Nucleus accumbens (tissue), 56 donors: ENCODE results near the gene SERPINB8.
A peak's percentile ranks its signal among the peaks of the same experiment; 100 is the strongest.
"Not testable (repeated sequence)": the region's sequence is repeated elsewhere in the genome, so short reads cannot be mapped to it uniquely, and the experiment has no call there.

ENCODE experiments used
- DNase-seq, 56 donors: peaks; one replicate each; lab custom pipeline; 2025; lab: John Stamatoyannopoulos, UW

The SERPINB8 gene

GRCh38 chr18:63969942-63970808 lies at the start of gene SERPINB8:
Gene SERPINB8 (plus strand): TSS chr18:63970081. CDS start chr18:63978309, 8,228 bp downstream.
- peak; percentile 72 to 96 (median 90) for DNase-seq

- DNase-seq: no peak
Observed at GRCh38 chr18:63922049-63922448, 47.8 kb upstream of the SERPINB8 start.

DNA sequence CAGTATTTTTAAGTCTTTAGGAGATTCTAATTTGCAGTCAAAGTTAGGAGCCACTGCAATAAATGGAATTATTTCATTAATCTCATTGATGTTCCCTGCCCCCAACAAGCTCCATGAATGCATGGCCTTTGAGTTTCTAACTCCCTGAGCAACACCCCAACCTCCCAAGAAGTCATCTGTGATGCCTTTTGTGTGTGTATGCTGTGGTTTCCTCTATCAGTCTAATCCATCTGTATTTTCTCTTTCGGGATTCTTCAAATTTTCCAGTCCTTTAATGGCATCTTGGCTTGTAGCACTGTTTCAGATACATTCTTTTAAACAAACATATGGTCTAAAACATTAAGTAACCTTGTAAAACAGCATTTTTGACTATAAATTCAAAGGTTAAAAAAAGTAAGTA lies 45.3 kb upstream of the SERPINB8 start:
- no peak for DNase-seq

- no peak for DNase-seq
Observed at GRCh38 chr18:63928331-63928730, 41.5 kb upstream of the SERPINB8 start.

- not testable (repeated sequence) for DNase-seq
Observed at GRCh38 chr18:63929369-63929768, 40.5 kb upstream of the SERPINB8 start.

DNA sequence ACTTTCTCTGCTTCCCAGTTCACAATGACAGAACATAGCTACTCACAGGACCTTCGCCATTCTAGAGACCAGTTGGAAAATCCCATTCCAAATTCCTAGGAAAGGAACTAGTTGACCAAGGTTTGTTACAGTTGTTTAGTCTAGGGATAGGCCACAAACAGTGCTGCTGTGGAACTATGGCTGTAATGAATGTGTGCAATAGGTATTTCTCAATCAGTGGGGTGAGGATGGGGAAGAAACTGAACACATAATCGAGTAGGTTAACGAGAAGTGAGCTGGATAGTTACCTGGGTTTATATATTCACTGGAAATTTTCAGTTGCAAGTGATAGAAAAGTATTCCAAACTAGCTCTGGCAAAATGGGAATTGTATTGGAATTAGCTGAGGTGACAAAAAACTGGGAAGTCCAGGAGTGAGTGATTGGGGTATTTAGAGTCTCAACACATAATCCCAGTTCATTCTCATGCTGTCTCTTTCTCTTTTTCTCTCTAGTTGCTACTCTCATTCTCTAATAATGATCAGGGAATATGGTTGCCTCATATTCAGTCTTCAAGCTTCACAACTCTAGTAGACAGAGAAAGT lies 39.0 kb upstream of the SERPINB8 start:
- DNase-seq: no peak

GRCh38 chr18:63936156-63936931 lies 33.5 kb upstream of the SERPINB8 start:
- DNase-seq: peak in 53 of 56 donors; percentile 2 to 84 (median 43)

GRCh38 chr18:63936932-63937393 lies 32.9 kb upstream of the SERPINB8 start:
- no peak for DNase-seq

GRCh38 chr18:63940008-63940407 lies 29.9 kb upstream of the SERPINB8 start:
- DNase-seq: no peak

- not testable (repeated sequence) for DNase-seq
Observed at GRCh38 chr18:63940543-63941050, 29.3 kb upstream of the SERPINB8 start.

- DNase-seq: no peak
Observed at GRCh38 chr18:63947051-63947790, 22.7 kb upstream of the SERPINB8 start.

DNA sequence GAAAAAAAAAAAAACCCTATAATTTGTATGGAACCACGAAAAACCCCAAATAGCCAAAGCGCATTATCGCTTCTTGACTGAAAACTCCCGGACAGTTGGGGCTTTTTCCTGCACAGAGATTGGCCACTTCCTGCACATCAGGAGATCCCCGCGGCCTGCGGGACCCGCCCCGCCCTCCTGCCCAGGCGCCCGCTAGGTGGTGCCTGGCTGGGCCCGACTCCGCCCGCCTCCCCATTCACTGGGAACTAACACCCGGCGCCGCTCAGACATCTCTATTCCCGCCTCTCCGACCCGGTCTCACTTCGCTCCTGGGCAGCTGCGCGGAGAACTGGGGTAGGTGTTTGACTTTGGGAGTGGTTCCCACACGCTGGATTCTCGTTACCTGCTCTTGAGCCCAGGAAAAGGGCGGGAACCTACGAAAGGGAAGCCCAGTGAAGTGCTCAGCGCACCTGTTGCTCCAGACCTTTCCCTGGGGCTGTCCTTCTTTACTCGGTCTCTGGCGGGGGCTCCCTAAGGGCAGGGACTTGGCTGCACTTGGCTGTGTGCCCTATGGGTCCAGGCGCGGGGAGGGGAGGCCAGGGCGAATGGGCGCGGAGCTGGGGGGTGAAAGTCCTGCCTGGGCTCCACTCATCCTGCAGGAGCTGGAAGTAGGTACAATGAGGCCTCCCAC lies 20.7 kb upstream of the SERPINB8 start, which contains the start of gene HMSD:
Gene HMSD (plus strand): TSS at position 234 of the 670 bp plus-strand sequence. CDS start 4,155 bp downstream, outside the sequence.
- peak in 40 of 56 donors; percentile 3 to 80 (median 36) for DNase-seq

DNA sequence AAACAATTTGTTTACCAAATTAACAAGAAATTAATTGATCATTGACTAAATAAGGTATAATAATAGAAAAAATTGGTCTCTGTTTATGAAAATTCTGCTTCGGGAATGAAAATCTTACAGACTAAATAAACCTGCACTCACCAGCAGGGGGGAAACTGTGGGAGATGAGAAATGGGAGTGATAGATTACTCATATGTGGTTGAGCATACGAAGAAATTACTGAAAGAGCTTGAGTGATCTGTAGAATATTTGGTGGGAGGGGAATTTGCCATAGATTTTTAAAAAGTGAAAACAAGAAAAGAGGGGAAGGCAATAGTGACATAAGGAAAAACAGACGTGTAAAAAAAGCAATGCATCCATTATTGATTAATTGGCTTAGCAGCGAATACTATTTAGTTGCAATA lies 18.6 kb upstream of the SERPINB8 start:
- DNase-seq: no peak

GRCh38 chr18:63953811-63954210 lies 16.1 kb upstream of the SERPINB8 start:
- DNase-seq: no peak

GRCh38 chr18:63956755-63957154 lies 13.1 kb upstream of the SERPINB8 start:
- DNase-seq: no peak

DNA sequence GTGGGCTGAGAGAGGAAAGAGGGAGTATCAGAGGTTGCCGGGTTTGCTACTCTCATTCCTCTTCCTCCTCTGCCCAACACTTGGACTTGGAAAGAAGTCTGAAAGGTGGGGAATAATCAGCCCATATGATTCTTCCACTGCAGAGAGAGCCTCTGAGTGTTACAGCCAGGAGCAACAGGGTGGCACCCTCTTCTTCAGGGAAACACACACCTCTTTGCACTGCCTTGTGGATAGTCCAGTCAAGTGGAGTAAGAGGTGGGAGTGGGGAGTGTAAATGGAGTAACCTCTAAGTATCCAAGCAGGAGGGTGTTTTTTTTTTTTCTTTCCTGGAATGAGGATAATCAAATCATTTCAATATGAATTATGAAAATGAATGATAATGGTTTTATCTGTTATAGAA lies 9.0 kb upstream of the SERPINB8 start:
- DNase-seq: no peak

DNA sequence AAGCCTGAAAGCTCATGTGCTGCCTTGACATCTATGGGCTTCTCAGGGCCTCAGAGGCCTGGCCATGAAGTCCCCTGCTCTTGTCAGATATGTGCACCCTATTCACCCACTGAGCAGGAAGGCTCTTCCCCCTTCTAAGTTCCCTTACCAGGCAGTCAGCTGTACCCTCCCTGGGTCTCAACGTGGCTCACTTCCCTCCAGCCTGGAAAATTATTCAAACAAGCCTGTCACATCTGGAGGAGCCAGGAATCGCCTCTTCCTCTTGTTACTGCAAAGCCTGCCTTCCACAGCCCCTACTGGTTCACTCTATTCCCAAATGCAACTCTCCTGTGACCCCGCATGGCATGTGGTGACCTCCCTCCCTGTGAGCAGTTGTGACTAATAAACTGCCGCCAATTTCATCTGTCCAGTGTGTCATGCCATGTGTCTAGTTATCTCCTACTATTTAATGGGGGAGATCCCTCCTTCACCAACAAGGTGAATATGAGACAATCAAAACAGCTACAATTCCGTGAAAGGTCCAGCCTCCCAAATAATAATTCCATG lies 8.4 kb upstream of the SERPINB8 start:
- no peak for DNase-seq

- no peak for DNase-seq
Observed at GRCh38 chr18:63962137-63962536, 7.7 kb upstream of the SERPINB8 start.
